ENCODE data around the gene DPRX.
"Not testable (repeated sequence)": the region's sequence is repeated elsewhere in the genome, so short reads cannot be mapped to it uniquely, and the experiment has no call there.

The DPRX gene

DNA sequence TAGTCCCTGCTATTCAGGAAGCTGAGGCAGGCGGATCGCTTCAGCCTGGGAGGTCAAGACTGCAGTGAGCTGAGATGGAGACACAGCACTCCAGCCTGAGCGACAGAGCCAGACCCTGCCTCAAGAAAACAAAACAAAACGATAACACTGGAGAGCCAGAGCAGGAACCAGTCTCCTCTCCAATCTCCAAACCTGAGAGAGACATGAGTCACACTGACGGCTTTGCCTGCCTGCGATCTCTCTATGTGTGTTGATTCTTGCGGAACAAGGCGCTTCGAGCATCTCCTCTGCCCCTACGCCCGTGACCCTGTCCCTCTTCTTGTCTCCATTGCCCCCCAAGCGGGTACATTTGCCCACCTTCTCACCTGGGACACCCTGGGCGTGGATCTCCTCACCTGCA is 15.6 kb downstream of the DPRX start:
- no peak for DNase-seq

DNA sequence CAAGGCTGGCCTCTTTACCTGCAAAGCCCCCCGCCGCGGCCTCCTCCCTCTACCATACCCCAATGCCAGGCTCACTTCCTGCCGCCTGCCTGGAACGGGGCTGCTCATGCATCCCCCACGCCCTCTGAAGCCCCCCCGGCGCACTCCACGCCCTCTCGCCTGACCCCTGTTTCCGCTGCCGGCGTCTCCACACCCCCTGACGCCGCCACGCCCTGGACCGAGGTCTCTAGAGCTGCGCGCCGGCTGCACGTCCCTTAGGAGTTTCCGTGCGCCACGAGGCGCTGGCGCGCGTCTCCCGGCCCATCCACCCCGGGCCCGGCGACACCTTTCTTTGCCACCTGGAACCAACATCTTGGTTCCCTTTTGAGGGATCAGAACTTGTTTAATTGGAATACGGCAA is 16.0 kb downstream of the DPRX start:
- no peak for DNase-seq

DNA sequence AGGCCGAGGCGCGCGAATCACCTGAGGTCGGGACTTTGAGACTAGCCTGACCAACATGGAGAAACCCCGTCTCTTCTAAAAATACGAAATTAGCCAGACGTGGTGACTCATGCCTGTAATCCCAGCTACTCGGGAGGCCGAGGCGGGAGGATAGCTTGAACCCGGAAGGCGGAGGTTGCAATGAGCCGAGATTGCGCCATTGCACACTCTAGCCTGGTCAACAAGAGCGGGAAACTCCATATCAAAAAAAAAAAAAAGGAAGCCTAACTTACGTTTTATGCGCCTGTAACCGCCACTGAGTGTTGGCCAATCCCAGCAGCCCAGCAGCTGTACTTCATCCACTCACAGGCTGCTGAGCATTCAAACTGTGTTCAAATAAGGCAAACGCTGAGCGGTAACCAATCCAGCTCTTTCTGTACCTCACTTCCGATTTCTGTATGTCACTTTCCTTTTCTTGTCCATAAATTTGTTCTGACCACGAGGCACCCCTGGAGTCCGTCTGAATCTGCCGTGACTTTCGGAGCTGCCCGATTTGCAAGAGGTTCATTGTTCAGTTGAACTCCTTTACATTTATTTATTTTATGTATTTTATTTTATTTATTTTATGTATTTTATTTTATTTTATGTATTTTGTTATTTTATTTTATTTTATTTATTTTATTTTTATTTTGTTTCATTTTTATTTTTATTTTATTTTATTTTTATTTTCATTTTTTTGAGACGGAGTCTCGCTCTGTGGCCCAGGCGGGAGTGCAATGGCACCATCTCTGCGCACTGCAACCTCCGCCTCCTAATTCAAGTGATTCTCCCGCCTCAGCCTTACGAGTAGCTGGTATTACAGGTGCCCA is 18.2 kb downstream of the DPRX start:
- no peak for DNase-seq

DNA sequence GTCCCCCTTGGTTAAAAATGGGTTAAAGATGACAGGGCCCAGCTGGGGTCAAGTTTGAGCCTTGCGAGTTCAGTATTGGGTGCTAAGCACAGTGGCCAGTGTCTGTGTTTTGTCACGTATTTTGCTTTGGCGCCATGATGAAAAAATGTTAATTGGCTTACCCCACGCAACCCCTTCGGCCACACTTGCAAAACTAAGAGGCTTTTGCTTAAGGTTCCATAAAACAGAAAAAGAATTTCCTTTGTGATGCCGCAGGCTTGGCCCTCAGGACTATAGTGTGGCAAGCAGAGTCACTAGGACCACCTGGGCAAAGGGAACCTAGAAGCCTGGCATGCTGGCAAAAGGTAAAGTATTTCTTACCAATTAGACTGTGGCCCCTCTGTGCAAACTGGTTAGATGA is 20.7 kb downstream of the DPRX start:
- no peak for DNase-seq

DNA sequence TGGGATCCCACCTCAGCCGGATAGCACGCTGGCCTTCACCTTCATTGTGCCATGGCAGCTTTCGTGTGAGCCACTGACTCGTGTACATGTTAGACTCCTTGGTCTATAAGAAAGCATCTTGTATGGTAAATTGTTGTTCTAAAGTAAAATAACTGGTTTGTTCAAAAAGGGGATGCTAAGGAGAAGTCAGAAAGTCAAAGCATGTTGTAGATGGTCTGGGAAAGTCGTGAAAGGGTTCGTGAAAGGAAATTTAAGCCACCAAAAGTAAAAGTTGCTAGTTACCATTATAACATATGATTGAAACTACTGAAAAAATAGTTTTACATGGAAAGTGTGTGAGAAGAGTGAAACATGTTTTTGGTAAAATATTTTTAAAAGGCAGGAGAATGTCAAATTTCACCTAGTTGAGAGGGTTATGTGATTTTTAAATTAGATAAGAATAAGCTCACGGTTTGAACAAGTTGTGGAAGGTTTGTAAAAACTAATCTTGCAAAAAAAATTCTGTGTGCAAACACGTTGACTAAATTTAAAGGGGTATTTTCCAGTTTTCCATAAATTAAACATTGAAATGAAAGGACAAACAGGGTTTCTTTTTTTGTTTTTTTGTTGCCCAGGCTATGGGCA is 23.4 kb downstream of the DPRX start:
- DNase-seq = no peak

DNA sequence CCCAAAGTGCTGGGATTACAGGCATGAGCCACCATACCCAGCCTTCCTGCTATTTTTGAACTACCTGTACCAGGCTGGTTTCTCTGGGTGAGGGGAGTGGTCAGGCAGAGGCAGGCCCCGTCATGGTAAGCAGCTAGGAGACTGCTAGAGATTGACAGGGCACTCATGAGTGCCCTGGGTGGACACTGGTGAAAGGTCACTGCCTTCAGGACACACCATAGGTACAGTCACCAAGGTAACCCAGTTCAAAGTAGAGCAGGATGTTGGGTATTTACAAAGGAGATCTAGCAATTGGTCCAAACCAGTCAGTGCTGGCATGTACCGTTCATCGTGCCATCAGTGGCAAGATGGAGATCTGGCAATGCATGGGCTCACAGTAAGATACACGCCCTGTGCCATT is 25.5 kb downstream of the DPRX start:
- no peak for DNase-seq

DNA sequence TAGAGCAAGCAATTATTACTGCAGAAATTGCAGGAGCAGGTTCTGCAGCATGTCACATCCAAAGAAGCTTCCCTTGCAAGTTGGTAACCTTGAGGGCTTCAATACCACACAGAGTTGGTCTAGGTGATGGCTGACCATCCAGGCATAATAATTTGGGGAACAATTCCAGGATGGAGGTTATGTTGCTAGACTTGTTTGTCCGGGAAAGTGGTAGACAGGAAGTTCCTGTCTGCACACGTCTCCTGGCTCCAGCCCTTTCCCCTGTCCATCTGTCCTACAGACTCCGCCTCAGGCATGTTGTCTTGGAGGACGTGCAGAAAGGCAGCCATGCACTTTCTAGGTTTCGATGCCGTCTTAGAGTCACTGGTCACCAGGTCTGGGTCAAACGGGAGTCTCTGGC is 26.0 kb downstream of the DPRX start:
- no peak for DNase-seq

DNA sequence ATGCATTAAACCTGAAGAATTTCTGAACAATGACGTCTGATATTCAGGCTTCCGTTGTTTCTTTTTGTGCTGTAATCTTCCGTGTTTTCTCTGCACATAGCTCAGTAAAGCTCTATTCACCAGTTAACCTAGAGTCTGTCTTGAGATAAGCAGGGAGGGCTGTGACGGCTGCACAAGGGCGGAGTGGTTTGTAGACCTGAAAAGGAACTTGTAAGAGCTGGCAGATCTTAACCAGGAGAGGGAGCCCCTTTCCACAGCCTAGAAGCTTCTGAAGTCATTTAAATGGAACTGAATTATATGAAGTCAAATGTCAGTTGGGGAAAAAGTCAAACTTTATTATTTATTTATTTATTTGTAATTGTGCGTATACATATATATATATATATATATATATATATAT is 27.5 kb downstream of the DPRX start:
- no peak for DNase-seq

DNA sequence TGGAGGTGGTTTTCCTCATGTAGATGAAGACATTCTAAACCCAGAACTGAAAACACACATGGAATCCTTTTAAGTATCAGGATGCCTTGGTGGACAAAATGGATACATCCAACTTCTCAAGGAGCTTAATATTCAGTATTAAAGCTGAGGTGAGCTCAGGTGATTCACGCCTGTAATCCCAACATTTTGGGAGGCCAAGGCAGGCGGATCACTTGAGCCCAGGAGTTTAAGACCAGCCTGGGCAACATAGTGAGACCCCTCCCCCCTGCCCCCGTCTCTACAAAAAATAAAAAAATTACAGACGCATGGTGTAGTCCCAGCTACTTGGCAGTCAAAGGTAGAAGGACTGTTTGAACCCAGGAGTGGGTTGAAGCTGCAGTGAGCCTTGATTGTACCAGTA is 28.8 kb downstream of the DPRX start:
- DNase-seq = no peak

DNA sequence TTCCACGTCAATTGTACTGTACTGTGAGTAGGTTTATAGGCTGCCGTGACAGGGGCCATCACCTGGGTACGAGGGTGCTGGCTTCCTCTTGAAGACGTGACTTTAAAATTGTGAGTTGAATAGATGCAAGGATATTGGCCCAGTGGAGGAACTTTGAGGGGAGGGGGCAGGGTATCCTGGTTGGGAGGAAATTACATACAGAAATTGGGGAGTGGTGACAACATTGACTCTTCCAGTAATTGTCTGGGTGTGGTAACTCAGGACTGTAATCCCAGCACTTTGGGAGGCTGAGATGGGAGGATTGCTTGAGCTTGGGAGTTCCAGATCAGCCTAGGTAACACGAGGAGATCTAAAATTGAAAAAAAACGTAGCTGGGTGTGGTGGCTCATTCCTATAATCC is 30.4 kb downstream of the DPRX start:
- DNase-seq = no peak

DNA sequence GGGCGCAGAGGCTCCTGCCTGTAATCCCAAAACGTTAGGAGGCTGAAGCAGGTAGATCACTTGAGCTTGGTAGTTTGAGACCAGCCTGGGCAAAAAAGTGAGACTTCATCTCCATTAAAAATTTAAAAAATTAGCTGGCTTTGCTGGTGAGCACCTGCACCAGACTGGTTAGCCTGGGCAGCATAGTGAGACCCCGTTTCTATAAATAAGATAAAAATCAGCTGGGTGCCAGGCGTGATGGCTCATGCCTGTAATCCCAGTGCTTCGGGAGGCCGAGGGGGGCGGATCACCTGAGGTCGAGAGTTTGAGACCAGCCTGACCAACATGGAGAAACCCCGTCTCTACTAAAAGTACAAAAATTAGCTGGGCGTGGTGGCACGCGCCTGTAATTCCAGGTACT is 32.4 kb downstream of the DPRX start:
- no peak for DNase-seq

DNA sequence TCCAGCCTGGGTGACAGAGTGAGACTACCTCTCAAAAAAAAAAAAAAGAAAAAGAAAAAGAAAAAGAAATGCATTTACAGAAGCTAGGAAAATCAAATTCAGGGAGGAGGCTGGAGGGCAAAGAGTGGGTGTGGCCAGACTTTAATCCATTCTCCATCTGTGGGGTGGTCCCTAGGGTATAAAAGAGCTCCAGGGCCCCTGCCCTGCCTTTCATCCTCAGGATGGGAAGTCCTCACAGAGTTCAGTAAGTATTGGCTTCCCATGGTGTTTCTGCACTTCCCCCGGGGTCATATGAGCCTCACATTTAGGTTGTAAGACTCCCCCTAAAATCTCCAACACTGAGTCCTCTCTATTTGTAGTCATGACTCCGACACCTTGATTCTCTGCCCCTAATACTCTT is 33.0 kb downstream of the DPRX start:
- DNase-seq = no peak

DNA sequence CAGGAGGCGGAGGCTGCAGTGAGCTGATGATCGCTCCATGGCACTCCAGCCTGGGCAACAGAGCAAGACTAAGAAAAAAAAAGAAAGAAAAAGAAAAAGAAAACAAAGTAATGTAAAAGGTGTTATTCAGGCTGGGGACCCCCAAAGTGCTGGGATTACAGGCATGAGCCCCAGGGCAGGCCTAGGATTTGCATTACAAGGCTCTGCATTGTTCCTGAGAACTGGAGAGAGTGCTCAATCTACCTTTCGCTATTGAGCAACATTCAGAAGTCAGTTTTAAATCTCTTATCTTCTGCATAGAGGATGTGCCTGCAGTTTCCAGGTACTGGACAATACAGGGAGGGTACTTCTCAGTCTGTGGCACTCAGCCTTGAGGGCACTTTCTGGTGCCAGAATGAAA is 34.5 kb downstream of the DPRX start:
- DNase-seq = not testable (repeated sequence)

DNA sequence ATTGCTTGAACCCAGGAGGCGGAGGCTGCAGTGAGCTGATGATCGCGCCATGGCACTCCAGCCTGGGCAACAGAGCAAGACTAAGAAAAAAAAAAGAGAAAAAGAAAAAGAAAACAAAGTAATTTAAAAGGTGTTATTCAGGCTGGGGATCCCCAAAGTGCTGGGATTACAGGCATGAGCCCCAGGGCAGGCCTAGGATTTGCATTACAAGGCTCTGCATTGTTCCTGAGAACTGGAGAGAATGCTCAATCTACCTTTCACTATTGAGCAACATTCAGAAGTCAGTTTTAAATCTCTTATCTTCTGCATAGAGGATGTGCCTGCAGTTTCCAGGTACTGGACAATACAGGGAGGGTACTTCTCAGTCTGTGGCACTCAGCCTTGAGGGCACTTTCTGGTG is 37.0 kb downstream of the DPRX start:
- DNase-seq = not testable (repeated sequence)

DNA sequence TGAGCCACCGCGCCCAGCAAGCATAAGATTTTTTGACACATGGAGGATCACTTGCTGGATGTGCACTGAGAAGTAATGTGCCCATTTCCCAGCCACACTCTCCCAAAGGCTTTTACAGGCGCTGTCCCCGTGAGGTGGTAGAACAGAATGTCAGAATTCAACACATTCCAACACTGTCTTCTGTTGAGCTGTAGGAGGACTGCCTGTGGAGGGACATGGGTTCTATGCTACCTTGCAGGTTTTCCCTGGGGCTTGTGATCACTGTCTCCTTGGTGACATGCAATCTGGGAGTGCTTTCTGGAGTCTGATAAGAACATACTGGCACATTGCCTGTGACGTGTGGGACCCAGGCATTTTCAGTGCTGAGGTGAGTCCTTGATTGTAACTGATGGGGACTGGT is 38.5 kb downstream of the DPRX start:
- DNase-seq = no peak

DNA sequence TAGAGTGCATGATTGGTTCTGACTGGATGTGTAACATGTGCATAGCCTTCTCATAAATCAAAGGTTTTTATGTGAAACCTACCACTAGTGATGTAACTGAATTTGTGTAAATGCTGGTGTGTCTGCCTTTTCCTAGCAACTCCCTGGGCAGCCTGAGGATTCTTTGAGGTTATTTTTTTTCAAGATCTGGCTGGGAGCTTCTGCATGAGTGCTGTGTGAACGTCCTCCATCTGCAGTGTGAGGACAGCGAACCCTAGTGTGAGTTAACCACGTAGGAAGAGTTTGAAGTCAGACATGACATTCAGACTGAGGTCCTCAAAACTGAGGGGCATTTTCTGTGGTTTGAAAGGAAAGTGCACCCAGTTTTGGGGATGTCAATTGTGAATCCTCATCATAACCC is 39.9 kb downstream of the DPRX start:
- DNase-seq = no peak
